Gastrocnemius medialis (tissue), 4 donors: ENCODE results near the gene SLC6A19. TPM values are rescaled to one million over a fixed set of nuclear protein-coding genes. Genes with fewer than 3 reads are reported as not detected.

Experiments
- ATAC-seq, 2 donors: fragments of 150-250 bp; one replicate each; pipeline ENCODE4 v1.9.1; 2016
- DNase-seq, 2 donors: peaks; one replicate each; pipeline ENCODE4 v3.0.0-alpha.2; 2019
- H3K27ac ChIP-seq, 4 donors: fragments of 200-600 bp; sonication (generic); 1 replicate in 1 of 4; 2 replicates in 3 of 4; pipeline ENCODE4 v1.5.1; 2016 to 2018; ENCODE audit warnings: mild to moderate bottlenecking in 2 of 4, moderate library complexity in 1 of 4
- H3K27me3 ChIP-seq, 3 donors: fragments of 200-600 bp; sonication (generic) in 2 of 3; 1 replicate in 1 of 3; 2 replicates in 2 of 3; pipeline versions ENCODE4 v1.5.1 to v1.6.0; 2016 to 2019; ENCODE audit warnings: mild to moderate bottlenecking in 1 of 3, moderate library complexity in 1 of 3
- H3K36me3 ChIP-seq, 2 donors: fragments of 200-600 bp; sonication (generic) in 1 of 2; one replicate each; pipeline ENCODE4 v1.5.1; 2017 to 2018
- H3K4me1 ChIP-seq, 2 donors: fragments of 200-600 bp; sonication (generic) in 1 of 2; one replicate each; pipeline ENCODE4 v1.5.1; 2016 to 2017; ENCODE audit warnings: mild to moderate bottlenecking in 2 of 2
- H3K4me3 ChIP-seq, 4 donors: fragments of 200-600 bp; sonication (generic) in 3 of 4; 1 replicate in 1 of 4; 2 replicates in 3 of 4; pipeline ENCODE4 v1.5.1; 2016 to 2019; ENCODE audit warnings: mild to moderate bottlenecking in 2 of 4
- H3K9me3 ChIP-seq, 3 donors: fragments of 200-600 bp; sonication (generic) in 2 of 3; 1 replicate in 1 of 3; 2 replicates in 2 of 3; pipeline ENCODE4 v1.5.1; 2016 to 2019
- POLR2A ChIP-seq, 2 donors: fragments of 450-650 bp; IDR thresholded peaks; one replicate each; pipeline ENCODE4 v1.6.1; 2017; ENCODE audit warnings: antibody characterized with exemption in 2 of 2, mild to moderate bottlenecking in 2 of 2, moderate library complexity in 2 of 2
- in situ Hi-C, 4 donors: fragments of 200-750 bp; cut with MboI; loops; one replicate each; pipeline versions ENCODE4 v1.15.0 to v1.8.0; 2017; ENCODE audit warnings: low sequenced_read_pairs in 4 of 4
- intact Hi-C: fragments of 100-400 bp; cut with DNase I; formaldehyde crosslinking; loops from one replicate; pipeline ENCODE4 v1.15.1; 2023; ENCODE audit warnings: low total_unique reads
- total RNA-seq, 4 donors: library from RNA; depleted of rRNA; stranded (reverse); fragments of >200 nt; gene quantifications; one replicate each; pipeline versions ENCODE4 v1.1.0 to v1.2.3, GENCODE V29; 2016
- TF ChIP-seq, protein P1 (sequence below), 5 experiments: fragments of 450-650 bp in 3 of 5; fragments of 200-600 bp in 2 of 5; sonication (generic) in 2 of 5; IDR thresholded peaks in 4 of 5; conservative IDR thresholded peaks in 1 of 5; 1 replicate in 4 of 5; 2 replicates in 1 of 5; pipeline ENCODE4 v1.5.1; 2016 to 2019; ENCODE audit warnings: antibody characterized with exemption in 5 of 5, mild to moderate bottlenecking in 3 of 5, moderate library complexity in 3 of 5

The SLC6A19 gene
- total RNA-seq, 4 donors from 2014 or later, result 0.05 TPM; not detected in 3

DNA sequence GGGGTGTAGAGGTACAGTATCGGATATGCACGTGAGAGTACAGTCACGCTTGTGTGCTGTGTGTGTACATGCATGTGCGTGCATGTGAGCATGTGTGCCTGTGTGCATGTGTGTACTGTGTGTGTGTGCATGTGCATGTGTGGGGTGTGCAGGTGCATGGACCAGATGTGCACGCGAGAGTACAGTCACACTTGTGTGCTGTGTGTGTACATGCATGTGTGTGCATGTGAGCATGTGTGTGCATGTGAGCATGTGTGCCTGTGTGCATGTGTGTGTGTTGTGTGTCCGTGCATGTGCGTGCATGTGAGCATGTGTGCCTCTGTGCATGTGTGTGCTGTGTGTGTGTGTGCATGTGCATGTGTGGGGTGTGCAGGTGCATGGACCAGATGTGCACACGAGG is 10.3 kb downstream of the SLC6A19 start:
- ATAC-seq (no peak), DNase-seq (no peak)
- Histone ChIP-seq H3K36me3 (no peaks in the 10 kb centered on the region), H3K9me3 (no peaks in the 10 kb centered on the region), H3K27me3 (peaks cover 2 to 4% (median 3%) of the 10 kb centered on the region in 3 donors), H3K4me1 (no peaks in the 10 kb centered on the region), H3K4me3 (no peak overlapping the region), H3K27ac (no peak overlapping the region)
- no peak for TF ChIP-seq POLR2A (IDR thresholded peaks at IDR 0.05)
- TF ChIP-seq, protein P1, sequence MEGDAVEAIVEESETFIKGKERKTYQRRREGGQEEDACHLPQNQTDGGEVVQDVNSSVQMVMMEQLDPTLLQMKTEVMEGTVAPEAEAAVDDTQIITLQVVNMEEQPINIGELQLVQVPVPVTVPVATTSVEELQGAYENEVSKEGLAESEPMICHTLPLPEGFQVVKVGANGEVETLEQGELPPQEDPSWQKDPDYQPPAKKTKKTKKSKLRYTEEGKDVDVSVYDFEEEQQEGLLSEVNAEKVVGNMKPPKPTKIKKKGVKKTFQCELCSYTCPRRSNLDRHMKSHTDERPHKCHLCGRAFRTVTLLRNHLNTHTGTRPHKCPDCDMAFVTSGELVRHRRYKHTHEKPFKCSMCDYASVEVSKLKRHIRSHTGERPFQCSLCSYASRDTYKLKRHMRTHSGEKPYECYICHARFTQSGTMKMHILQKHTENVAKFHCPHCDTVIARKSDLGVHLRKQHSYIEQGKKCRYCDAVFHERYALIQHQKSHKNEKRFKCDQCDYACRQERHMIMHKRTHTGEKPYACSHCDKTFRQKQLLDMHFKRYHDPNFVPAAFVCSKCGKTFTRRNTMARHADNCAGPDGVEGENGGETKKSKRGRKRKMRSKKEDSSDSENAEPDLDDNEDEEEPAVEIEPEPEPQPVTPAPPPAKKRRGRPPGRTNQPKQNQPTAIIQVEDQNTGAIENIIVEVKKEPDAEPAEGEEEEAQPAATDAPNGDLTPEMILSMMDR (IDR thresholded peaks at IDR 0.05 in 4 of 5, conservative IDR thresholded peaks at IDR 0.05 in 1 of 5), result no peak
- in situ Hi-C loops (no loop called here), intact Hi-C loops (no loop called here)

DNA sequence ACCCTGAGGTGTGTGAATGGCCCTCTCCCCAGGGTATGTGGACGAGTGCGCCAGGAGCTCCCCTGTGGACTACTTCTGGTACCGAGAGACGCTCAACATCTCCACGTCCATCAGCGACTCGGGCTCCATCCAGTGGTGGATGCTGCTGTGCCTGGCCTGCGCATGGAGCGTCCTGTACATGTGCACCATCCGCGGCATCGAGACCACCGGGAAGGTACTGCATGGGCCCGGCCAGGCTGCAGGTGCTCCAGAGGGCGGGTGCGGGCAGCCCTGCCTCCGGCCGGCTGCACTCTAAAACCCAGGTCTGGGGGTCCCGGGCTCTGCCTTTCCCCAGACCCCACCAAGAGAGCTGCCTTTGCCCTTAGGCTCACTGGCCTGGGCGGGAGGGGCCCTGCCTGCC is 10.9 kb downstream of the SLC6A19 start:
- Histone ChIP-seq H3K4me3 (no peak overlapping the region), H3K4me1 (no peaks in the 10 kb centered on the region), H3K36me3 (no peaks in the 10 kb centered on the region), H3K27me3 (peaks cover 2 to 3% (median 2%) of the 10 kb centered on the region in 3 donors), H3K27ac (no peak overlapping the region), H3K9me3 (no peaks in the 10 kb centered on the region)
- DNase-seq, result no peak
- in situ Hi-C loops (no loop called here), intact Hi-C loops (no loop called here)
- TF ChIP-seq, protein P1 (IDR thresholded peaks at IDR 0.05 in 4 of 5, conservative IDR thresholded peaks at IDR 0.05 in 1 of 5), result no peak
- TF ChIP-seq POLR2A (IDR thresholded peaks at IDR 0.05), result no peak
- no peak for ATAC-seq

DNA sequence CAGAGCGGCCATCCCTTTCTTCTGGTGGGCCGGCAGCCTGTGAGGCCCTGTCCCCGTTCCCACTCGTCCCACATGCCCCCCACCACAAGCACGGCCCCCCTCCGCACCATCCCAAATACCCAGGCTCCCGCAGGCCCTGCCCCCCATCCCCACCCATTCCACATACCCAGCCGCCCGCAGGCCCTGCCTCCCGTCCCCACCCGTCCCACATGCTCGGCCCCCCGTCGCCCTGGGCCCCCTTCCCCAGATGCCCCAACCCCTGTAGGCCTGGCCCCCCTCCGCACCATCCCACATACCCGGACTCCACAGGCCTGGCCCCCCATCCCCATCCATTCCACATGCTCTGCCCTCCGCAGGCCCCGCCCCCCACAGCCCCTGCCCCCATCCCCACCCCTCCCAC is 11.5 kb downstream of the SLC6A19 start:
- no peak for DNase-seq
- H3K27me3 ChIP-seq, result peaks cover 2 to 3% (median 2%) of the 10 kb centered on the region in 3 donors

DNA sequence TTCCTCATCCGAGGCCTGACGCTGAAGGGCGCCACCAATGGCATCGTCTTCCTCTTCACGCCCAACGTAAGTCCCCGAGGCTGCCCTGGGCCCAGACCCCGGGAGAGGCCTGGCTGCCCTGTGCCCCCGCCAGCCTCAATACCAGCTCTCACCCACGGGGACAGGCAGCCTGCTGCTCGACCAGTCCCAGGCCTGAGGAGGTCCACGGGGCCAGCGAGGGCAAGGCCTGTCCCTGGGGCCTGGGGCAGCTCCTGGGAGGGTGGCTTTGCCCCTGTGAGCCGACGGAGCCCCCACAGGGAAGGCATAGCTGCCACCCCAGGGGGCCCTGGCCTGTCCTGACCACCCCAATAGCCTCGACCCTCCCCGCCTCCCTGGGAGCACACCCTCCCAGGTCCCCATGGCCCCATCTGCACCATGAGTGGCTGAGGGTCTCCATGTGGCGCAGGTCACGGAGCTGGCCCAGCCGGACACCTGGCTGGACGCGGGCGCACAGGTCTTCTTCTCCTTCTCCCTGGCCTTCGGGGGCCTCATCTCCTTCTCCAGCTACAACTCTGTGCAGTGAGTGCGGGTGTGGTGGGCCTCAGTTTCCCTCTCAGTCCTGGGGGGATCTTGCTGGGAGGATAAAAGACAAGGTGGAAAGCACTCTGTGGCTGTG is 12.2 kb downstream of the SLC6A19 start:
- no peak for DNase-seq
- TF ChIP-seq, protein P1 (IDR thresholded peaks at IDR 0.05 in 4 of 5, conservative IDR thresholded peaks at IDR 0.05 in 1 of 5), result no peak
- no peak for TF ChIP-seq POLR2A (IDR thresholded peaks at IDR 0.05)

More for the DNA sequence above, 11.5 kb downstream of the SLC6A19 start:
- no peak for ATAC-seq
- in situ Hi-C loops (no loop called here), intact Hi-C loops (no loop called here)
- no peaks in the 10 kb centered on the region for H3K4me1 ChIP-seq
- TF ChIP-seq POLR2A (IDR thresholded peaks at IDR 0.05), result no peak
- TF ChIP-seq, protein P1 (IDR thresholded peaks at IDR 0.05 in 4 of 5, conservative IDR thresholded peaks at IDR 0.05 in 1 of 5), result no peak
- no peaks in the 10 kb centered on the region for H3K9me3 ChIP-seq
- no peak overlapping the region for H3K4me3 ChIP-seq
- no peak overlapping the region for H3K27ac ChIP-seq
- no peaks in the 10 kb centered on the region for H3K36me3 ChIP-seq

More for the DNA sequence above, 12.2 kb downstream of the SLC6A19 start:
- H3K27me3 ChIP-seq, result peaks cover 2 to 4% (median 3%) of the 10 kb centered on the region in 3 donors
- no peak for ATAC-seq
- no peak overlapping the region for H3K27ac ChIP-seq
- intact Hi-C loops (no loop called here), in situ Hi-C loops (no loop called here)
- no peaks in the 10 kb centered on the region for H3K9me3 ChIP-seq
- no peaks in the 10 kb centered on the region for H3K36me3 ChIP-seq
- no peak overlapping the region for H3K4me3 ChIP-seq
- no peaks in the 10 kb centered on the region for H3K4me1 ChIP-seq
